Central memory CD4-positive, alpha-beta T cell (primary cell): ENCODE measurements around the gene ZNF396.

Experiments
- DNase-seq: peaks from one replicate; pipeline ENCODE4 v3.0.0; 2022

ZNF396 gene

DNA sequence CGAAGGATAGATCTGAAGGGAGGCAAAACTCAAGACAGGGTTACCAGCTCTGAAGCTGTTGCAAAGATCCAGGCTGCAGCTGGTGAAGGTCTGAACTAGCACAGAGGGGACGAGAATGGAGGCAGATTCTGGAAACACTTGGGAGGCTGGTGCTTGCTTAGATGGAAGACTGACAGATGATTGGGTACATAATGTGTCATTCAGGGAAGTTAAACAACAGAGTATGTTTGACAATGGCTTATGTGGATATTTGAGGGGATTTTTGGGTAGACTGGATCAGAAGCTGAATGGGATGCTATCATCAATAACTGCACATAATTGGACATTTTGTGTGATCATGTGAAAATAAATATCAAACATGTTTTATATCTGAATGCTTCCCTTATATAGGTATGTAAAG lies 2.3 kb upstream of the ZNF396 start:
- no peak for DNase-seq

DNA sequence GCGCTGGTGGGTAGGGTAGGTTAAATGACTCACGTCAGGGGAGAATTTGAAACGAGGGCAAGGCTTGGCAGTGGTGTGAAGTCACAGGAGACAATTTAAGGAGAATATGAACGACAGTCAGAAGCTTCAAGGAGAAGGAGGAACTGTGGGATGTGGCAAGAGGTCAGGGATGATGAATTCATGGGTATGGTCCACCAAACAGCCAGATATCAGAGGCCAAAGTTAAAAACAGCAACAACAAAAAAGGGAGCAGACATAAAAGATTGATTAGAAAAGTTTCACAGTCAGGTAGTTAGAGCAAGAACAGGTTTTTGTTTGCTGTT lies 1.4 kb upstream of the ZNF396 start:
- DNase-seq: no peak

DNA sequence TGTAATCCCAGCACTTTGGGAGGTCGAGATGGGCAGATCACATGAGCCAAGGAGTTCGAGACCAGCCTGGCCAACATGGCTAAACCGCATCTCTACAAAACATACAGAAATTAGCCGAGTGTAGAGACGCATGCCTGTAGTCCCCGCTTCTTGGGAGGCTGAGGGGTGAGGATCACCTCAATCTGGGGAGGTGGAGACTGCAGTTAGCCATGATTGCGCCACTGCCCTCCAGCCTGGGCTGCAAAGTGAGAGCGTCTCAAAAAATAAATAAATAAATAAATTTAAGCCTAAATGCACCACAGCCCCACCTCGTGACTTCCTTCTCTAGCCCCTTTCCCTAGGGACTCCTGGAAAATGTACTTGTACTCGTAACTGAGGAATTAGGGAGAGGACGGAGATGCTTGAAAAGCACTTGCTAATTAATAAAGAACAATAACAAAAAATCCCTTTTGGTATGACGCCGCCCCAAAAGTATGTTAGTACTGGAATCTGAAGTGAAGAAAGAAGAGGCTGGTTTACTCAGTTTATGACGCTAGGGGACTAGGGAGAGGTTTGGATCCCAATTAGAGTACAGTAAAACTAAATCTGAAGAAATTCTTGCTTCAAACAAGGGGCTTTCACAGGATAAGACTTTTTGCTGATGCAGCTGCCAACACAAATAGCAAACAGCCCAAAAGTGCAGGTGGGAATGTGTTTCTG lies 887 bp upstream of the ZNF396 start:
- DNase-seq: no peak

DNA sequence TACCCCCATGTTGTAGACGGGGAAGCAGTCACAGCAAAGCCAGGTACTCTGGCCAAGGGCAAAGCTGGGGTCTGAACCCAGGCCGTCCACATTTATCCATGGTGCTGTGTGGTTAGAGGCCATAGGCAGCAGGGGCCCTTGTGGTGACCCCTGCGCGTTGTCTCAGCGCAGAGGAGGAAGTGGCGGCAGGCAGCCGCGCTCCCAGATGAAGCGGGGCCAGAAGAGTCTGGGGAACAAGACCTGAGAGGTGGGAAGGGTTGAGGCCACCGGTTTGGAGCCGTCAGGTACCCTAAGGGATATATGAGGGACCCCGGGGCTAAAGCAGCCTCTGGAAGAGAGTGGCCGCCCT lies 770 bp downstream of the ZNF396 start:
- peak; percentile 12 for DNase-seq

DNA sequence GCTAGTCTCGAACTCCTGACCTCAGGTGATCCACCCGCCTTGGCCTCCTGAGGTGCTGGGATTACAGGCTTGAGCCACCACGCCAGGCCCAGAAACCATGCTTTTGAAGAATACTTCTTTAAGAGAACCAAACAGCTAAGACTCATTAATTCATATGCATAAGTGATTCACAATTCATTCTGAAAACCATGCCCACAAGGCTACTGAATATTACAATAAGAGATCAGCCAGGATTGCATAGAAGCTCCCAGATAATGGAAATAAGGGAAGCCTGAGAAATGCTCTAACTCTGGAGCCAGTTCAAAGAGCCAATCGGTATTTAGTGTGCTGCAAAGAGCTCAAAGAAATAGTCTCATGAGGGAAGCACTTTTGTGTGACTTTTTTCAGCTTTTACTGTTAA lies 2.4 kb downstream of the ZNF396 start:
- no peak for DNase-seq

DNA sequence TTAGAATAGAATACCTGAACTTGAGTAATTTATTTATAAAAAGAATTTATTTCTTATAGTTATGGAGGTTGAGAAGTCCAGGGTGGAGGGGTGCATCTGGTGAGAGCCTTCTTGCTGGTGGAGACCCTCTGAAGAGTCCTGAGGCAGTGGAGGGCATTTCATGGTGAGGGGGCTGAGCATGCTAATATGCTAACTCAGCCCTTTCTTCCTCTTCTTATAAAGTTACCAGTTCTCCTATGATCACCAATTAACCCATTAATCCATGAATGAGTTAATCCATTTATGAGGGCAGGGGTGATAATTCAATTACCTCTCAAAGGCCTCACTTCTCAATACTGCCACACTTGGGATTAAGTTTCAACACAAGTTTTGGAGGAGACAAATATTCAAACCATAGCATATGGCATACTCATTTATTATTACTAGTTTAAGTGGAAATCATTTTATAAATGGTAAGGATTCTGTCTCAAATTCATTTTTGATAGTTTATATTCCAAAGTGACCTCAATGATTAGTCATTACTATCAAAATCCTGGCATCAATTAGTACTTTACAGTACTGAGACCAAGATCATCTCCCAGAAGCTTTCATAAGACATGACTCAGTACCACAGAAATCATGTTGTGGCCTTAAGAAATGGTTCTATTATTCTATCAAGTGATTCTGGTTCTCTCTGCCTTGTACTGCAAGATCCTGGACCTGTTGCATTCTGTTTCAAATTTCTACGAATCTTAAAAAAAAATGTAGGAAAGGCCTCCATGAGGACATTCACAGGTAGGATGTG lies 5.5 kb downstream of the ZNF396 start:
- DNase-seq: no peak

DNA sequence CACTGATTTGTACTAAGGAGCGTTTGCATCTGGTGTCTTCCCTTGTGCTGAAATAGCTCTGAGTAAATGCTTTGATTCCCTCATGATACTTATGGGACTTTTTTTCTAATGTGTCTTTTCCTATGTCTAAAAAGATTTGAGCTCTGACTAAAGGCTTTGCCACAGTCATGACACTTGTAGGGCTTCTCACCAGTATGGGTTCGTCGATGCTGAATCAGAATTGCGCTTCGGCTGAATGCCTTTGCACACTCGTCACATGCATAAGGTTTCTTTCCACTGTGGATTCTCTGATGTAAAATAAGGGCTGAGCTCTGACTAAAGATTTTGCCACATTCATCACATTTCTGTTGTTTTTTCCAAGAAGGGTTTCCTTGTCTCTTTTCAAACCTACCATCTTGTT lies 8.0 kb downstream of the ZNF396 start:
- DNase-seq: no peak

DNA sequence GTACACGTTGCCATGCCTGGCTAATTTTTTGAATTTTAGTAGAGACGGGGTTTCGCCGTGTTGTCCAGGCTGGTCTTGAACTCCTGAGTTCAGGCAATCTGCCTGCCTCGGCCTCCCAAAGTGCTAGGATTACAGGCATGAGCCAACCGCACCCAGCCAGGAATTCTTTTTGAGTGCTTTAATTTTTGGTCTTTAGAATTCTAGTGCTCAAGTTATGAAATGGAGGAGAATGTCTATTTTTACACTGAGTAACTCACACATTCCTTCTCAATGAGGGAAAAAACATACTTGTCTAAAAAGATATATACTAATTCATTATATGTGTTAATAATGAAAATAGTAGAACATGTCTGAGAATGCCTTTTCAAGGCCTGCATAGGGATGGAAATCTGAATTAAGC lies 8.5 kb downstream of the ZNF396 start:
- no peak for DNase-seq

DNA sequence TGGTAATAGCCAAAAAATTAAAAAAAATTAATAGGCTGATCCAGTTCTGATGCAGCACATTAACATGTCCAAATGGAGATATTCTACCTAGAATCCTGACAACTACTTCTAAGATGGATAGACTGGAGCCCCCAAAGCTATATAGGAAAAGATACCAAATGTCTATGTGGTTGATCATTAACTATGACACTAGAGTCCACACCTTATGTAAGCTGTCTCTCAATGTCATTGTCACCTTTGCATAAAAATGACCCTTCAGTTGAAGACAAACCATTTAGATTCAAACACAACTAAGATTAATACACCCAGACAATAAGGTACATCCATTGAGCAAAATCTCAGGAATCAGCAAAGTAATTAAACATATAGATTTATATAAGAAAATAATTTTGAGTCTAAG lies 14.6 kb downstream of the ZNF396 start:
- no peak for DNase-seq

DNA sequence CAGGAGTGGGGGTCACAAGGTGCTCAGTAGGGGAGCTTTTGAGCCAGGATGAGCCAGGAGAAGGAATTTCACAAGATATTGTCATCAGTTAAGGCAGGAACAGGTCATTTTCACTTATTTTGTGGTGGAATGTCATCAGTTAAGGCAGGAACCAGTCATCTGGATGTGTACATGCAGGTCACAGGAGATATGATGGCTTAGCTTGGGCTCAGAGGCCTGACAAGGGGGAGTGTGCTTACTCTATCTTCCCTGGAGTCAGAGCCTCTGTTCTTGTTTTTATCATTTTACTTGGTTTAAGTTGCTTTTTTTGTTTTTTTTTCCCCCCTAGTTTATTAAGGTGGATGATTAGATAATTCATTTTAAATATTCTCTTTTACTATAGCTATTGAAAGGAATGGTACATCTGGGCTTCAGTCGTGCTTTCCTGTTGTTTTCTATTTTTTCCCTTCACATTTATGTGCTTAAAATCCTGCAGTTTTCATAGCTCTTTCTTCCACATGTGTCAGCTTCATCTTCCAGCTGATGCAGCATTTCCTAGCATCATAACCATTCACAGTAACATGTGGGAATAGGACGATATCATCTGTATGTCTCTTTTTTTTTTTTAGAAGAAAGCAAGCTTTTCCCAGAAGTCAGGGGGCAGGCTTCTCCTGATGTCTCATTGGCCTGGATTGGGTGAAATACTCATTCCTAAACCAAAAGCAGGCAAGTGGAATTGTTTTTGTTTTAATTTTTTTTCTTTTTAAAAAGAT lies 15.4 kb downstream of the ZNF396 start:
- no peak for DNase-seq

DNA sequence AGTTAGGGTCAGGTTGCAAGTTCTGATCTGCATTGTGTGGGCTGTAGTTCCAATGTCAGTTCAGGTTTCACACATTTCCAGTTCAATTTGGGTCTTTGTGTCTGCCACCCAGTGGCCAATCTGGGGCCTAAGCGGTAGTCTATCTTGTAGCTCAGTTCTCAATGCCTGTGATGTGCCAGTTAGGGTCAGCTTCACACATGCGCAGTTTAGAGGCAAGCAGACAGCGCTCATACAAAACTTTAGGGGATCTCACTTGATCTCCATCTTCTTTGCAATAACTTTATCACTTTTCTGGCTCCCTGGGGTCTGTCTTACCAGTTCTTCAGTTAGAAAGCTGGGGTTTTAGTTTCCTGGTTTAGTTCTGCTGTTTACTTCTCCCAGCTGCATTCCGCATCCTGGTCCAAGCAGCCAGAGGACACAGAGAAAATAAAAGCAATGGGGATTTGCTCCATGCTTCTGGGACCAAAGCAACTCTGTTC lies 22.0 kb downstream of the ZNF396 start:
- peak; percentile 56 for DNase-seq

DNA sequence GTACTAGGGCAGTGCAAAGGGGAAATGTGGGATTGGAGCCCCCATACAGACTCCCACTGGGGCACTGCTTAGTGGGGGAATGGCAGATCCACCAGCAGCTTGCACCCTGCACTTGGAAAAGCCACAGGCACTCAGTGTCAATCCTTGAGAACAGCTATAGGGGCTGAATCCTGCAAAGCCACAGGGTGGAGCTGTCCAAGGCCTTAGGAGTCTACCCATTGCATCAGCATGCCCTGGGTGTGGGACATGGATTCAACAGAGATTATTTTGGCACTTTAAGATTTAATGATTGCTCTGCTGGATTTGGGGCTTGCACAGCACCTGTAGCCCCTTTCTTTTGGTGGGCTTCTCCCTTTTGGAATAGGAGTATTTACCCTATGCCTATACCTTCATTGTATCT lies 24.4 kb downstream of the ZNF396 start:
- no peak for DNase-seq

DNA sequence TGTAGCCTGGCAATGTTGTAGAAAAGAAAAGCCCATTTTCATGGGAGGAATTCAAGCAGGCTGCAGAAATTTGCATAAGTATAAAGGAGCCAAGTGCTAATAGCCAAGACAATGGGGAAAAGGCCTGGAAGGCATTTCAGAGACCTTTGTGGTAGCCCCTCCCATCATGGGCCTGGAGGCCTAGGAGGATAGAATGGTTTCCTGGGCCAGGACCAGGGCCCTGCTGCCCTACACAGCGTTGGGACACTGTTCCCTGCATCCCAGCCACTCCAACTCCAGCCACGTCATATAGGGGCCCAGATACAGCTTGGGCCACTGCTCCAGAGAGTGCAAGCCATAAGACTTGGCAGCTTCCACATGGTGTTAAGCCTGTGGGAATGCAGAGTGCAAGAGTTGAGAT lies 24.9 kb downstream of the ZNF396 start:
- no peak for DNase-seq

DNA sequence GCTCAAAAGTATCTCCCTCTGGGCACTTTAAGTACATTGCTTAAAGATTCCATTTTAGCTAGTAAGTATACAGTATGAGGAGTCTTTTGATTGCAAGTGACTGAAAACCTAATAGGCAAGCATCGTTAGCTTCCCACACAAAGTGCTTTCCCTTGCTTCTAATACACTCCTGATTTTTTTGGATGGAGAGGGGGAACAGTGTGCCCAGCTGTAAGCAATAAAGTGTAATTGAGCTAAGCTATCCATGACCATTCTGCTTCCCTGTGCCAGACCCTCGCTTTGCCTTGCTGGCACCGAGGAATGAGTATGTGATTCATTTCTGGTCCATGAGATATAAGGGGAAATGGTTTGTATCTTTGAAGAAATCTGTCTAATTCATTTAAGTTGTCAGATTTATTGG lies 29.1 kb downstream of the ZNF396 start:
- DNase-seq: no peak

DNA sequence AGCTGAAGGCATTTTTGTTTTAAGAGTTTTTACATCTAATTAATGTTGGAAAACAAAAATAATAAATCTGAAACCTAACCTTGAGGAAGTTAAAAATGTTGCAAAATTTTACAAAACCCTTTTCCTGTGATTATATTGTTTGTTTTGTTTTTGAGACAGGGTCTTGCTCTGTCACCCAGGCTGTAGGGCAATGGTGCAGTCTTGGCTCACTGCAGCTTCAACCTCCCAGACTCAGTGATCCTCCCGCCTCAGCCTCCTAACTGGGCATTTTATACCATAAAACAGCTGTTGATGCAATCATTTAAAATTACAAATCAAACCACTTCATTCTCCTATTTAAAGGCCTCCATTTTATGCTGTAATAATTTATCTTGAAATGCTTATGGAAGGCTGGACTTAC lies 31.2 kb downstream of the ZNF396 start:
- no peak for DNase-seq

DNA sequence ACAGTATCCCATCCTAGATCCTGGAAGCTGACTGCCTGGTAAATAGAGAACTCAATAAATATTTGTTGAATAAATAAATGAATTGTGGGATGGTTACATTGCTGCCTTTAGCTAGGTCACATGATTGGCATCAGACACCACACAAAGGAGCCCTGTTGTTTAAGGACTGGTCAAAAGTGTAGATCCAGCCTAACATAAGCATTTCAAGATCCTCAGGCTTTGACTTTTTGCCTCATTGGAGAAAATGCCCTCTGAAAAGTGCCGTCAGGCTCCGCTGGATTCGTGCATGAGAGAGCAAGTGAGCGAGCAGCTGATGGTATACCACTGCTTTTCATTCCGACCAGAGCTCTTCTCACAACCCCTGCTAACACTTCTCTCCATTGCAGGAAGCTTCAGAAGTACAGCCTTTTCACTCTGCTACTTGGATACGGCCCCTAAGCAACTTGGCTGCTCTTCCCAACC lies 31.6 kb downstream of the ZNF396 start:
- no peak for DNase-seq

DNA sequence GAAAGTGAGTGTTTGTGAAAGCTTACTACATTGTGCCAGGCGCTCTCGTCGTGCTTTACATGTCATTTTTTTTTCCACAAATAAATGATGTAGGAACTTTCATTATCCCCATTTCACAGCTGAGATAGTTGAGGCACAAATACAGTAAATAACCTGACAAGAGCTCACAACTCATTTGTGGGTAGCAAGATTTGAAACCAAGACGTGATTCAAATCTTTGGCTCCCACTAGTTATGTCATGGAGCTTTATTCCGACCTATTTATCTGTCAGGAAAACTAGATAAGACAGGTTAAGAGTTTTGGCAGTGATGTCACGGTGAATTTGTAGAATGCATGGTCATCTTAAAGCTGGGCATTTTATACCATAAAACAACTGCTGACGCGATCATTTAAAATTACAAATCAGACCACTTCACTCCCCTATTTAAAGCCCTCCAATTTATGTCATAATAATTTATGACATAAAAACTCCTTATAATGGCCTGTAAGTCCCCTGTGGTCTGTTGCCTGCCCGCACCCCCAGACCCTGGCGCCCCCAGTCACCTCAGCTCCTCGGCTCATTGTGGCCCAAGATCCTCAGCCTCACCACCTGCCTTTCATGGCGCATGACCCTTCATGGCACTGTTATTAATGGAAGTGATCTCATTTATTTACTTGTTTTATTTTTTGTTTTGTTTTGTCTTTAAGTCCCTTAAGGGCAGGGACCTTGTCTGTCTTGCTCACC lies 32.2 kb downstream of the ZNF396 start:
- DNase-seq: no peak

DNA sequence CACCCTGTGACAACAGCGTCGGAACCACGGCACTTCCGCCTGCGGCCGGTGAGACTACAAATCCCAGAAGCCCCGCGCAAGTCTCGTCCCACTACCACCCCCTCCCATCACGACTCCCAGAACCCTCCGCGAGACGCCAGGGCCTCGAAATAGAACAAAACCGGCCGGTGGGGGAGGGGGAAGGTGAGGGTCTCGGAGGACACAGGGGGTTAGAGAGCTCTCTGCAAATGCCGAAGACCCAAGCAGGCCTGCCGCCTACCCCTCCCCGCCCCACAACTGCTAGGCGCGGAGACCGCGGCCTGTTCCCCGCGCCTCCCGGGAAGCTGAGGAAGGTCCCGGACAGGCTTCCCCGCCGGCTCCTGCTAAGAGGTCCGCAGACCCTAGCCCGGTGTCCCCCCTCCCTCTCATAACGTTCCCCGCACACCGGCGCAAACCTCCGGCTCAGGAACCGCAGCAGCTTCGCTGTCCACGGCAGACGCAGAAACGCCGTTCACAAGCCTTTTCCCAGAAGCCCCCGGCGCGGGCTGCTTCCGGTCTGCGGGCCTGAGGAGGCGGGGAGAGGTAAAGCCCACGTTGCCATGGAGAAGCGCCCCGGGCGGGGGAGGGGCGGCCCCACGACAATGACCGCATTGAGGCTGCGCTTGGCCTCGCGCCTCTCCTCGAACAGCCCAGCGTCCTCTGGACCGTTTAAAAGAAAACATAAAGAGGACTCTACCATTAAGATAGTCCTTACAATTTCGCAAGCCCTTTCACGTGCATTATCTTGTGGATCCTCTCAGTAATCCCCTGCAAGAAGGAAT lies 33.0 kb downstream of the ZNF396 start, which contains the start of gene ZNF24:
Gene ZNF24 (minus strand): TSS at position 485 of the 800 bp plus-strand sequence. CDS start 3,770 bp downstream, outside the sequence.
- DNase-seq: peak; percentile 89

DNA sequence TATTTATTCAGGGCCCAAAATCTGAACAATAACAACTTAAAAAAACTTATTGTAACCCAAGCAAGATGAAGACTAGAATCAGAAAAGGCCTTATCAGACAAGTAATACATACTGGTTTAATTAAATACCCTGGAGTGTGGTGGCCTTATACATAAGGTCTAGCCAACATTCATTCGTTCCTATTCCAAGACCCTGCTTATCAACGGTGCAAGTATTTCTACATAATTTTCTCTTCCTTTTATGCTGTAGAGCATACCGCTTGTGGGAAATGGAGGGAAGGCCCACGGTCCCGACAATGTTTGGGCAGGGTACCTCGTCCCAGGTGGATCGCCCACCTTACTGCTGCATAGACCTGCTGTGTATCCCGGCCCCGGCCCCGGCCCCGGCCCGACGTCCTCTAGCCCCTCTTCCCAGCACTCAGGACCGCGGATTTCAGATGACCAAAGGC lies 33.6 kb downstream of the ZNF396 start:
- no peak for DNase-seq

DNA sequence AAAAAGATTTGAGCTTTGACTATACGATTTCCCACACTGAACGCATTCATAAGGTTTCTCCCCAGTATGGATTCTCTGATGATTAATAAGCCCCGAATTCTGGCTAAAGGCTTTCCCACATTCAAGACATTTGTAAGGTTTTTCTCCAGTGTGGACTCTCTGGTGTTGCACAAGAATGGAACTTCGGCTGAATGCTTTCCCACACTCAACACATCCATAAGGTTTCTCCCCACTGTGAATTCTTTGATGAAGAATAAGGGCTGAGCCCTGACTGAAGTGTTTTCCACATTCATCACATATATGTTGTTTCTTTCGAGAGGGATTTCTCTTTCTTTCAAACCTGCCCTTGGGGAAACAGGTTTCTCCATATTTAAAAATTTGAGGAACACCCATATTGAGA lies 39.9 kb downstream of the ZNF396 start:
- DNase-seq: no peak

DNA sequence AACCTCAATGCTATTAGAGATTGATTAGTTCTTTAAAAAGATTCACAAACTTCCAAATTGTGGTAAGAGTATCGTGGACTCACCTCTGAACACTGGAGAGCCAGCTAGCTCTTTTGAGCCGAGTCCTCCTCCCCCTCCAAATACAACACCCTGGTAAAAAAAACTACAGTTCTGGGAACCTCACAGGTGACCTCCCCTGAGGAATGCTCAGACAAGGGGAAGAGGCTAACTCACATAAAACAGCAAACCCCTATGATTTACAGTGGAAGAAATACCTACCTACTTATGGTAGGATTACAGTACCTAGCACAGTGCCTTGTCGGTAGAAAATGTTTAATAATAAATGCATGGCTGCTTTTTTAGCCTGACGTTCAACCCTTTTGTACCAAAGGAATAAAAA lies 41.3 kb downstream of the ZNF396 start:
- no peak for DNase-seq

DNA sequence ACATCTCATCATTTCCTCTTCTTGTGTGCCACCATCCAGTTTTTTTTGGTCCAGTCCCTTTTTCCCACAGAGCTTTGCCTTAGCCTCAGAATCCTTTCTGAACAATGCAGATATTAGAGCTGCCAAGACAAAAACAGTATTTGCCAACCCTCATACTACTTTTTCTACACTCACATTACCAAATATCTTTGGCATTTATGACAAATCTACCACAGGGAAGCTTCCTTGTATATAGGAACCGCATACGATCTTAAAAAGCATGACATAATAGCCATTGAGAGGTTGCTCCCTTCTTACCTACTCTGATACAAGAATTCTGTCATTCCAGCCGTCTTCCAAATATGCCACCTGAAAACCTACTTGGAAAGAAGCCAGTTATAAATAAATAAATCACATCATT lies 42.3 kb downstream of the ZNF396 start:
- DNase-seq: no peak
